Pancreas (tissue), 10 donors: ENCODE measurements around the gene CRMP1. TPM values are rescaled to one million over a fixed set of nuclear protein-coding genes. Genes with fewer than 3 reads are reported as not detected.

ENCODE experiments used
- ATAC-seq, 4 donors: fragments of 200-7000 bp; cut with Tn5 transposase; one replicate each; pipeline versions ENCODE4 v1.8.0 to v1.9.1; 2020; ENCODE audit warnings: mild to moderate bottlenecking in 4 of 4, moderate library complexity in 4 of 4
- DNase-seq, 6 donors: peaks; one replicate each; pipeline ENCODE4 v3.0.0-alpha.2; 2020
- FAIRE-seq: peaks from 2 replicates; lab custom pipeline; 2012; peaks lifted over from hg19 to GRCh38; lab: Jason Lieb, UNC
- H3K27ac ChIP-seq, 4 donors: fragments of 200-600 bp; sonication (generic); 1 replicate in 3 of 4; 2 replicates in 1 of 4; pipeline versions ENCODE4 v1.5.0 to v1.8.0; 2020
- H3K27me3 ChIP-seq, 4 donors: fragments of 200-600 bp; one replicate each; pipeline ENCODE4 v1.8.0; 2021
- H3K36me3 ChIP-seq, 3 donors: fragments of 200-600 bp; sonication (generic) in 1 of 3; one replicate each; pipeline versions ENCODE4 v1.5.0 to v1.8.0; 2020 to 2021
- H3K4me1 ChIP-seq, 3 donors: fragments of 200-600 bp; one replicate each; pipeline ENCODE4 v1.8.0; 2021
- H3K4me3 ChIP-seq, 4 donors: fragments of 200-600 bp; sonication (generic) in 2 of 4; one replicate each; pipeline versions ENCODE4 v1.5.0 to v1.8.0; 2020 to 2021
- H3K9me3 ChIP-seq, 4 donors: fragments of 200-600 bp; one replicate each; pipeline ENCODE4 v1.8.0; 2021
- CTCF ChIP-seq, 4 donors: fragments of 200-600 bp; sonication (generic) in 3 of 4; IDR thresholded peaks; one replicate each; pipeline versions ENCODE4 v1.5.0 to v1.8.0; 2021; ENCODE audit warnings: antibody characterized with exemption in 4 of 4
- WGBS, 2 donors: extraction: QIAGEN DNeasy Blood & Tissue Kit; methylation state at CpG; one replicate each; pipeline ENCODE4 v1.1.7; 2013; 5-methylcytosine and 5-hydroxymethylcytosine counted together
- intact Hi-C, 3 donors: fragments of 100-400 bp; cut with DNase I; formaldehyde crosslinking; loops; one replicate each; pipeline versions ENCODE4 v1.11.1 to v1.14.2; 2022
- polyA plus RNA-seq, 2 donors: library from polyadenylated mRNA; stranded (reverse); fragments of 200-250 nt; gene quantifications; one replicate each; pipeline ENCODE4 v1.2.3, GENCODE V29; 2013
- total RNA-seq, 6 donors: library from RNA; stranded (reverse); fragmentation: NEBNext Ultra II Directional in 4 of 6; extraction: Animal tissue kit (Norgen Biotek cat#: 25700) in 4 of 6; gene quantifications; one replicate each; pipeline versions ENCODE4 v1.2.1 to v1.2.4, GENCODE V29; 2021 to 2023
- donor health status: healthy with polysubstance abuse.
- donor health status: DM: no; HTN: no; CAD: no; lungs with moderate emphysema.
- donor health status: DM: no; HTN: no; CAD: no.
- donor health status: control.
- donor health status: control.
- donor health status: Bipolar disorder and iron deficiency.
- donor health status: DM: yes; HTN: yes; CAD: no.
- donor health status: DM: no; HTN: no; CAD: no.
- donor health status: DM: no; HTN: no; CAD: no.
- donor health status: DM: yes; HTN: yes; CAD: no.

CRMP1 gene
- total and polyA plus RNA-seq, 8 donors = 0.69 to 21.4 (median 2.6) TPM

GRCh38 chr4:5810770-5811430 is 82.0 kb downstream of the CRMP1 start:
- Histone ChIP-seq H3K27me3 (no peaks in the 10 kb centered on the region), H3K4me3 (no peak overlapping the region), H3K27ac (no peak overlapping the region), H3K4me1 (no peaks in the 10 kb centered on the region), H3K9me3 (no peaks in the 10 kb centered on the region), H3K36me3 (peaks cover 0 to 22% (median 0%) of the 10 kb centered on the region in 3 donors)
- no peak for TF ChIP-seq CTCF (IDR thresholded peaks at IDR 0.05)
- FAIRE-seq (no peak), ATAC-seq (no peak), DNase-seq (no peak)
- WGBS, 2 donors = 81% methylated on average over 12 of the region's 12 CpGs
- intact Hi-C loops = loop anchor here in 1 of 3 donors (10.0 kb wide), 1 partner anchor 756 kb away; the partner anchor contains the start of gene STK32B

DNA sequence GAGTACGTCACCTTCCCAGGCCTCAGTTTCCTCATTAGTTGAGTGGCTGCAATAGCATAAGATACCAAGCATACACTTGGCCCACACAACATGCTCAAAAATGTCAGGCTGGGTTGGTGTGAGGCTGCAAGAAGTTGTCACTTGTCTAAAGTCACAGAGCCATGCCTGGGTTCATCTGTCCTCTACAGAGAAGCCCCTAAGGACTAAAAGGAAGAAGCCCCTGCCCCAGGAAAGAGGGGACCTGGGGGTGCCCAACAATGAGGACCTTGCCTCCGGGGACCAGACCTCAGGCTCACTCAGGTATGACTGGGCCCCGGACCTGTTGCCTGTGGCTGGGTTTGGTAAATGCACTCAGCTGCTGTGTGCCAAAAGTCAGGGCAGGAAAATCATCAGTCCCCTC is 82.7 kb downstream of the CRMP1 start:
- Histone ChIP-seq H3K4me3 (no peak overlapping the region), H3K4me1 (no peaks in the 10 kb centered on the region), H3K27me3 (no peaks in the 10 kb centered on the region), H3K27ac (no peak overlapping the region), H3K9me3 (no peaks in the 10 kb centered on the region), H3K36me3 (peaks cover 0 to 22% (median 0%) of the 10 kb centered on the region in 3 donors)
- 90 to 94% methylated on average over 3 of the region's 3 CpGs for WGBS, 2 donors
- FAIRE-seq = no peak
- TF ChIP-seq CTCF (IDR thresholded peaks at IDR 0.05) = no peak
- DNase-seq = no peak
- ATAC-seq = no peak
- intact Hi-C loops = loop anchor here in 1 of 3 donors (10.0 kb wide), 1 partner anchor 755 kb away; the partner anchor contains the start of gene STK32B

DNA sequence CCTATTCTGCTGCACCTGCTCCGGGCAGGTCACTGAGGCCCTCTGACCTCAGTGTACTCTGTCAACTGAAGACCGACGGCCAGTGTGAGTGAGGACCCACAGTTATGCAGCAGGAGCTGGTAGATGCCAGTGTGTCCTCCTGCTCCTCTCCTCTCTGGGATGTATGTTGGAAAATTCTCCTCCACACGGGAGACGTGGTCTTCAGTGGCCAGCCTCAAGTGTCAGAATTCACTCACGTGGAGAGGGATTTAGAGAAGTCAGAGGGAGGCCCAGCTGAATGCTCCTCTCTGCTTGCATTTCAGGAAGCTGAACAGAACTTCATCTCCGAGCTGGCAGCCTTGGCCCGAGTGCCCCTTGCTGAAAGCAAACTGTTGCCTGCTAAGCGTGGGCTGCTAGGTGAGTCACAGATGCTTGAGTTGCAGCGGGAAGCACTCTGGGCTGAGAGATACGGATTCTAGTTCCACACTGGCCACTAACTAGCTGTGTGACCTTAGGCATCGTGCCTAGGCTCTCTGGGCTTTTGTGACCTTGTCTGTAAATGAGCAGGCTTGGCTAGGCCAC is 83.6 kb downstream of the CRMP1 start:
- Histone ChIP-seq H3K36me3 (peaks cover 0 to 25% (median 0%) of the 10 kb centered on the region in 3 donors), H3K4me3 (no peak overlapping the region), H3K4me1 (no peaks in the 10 kb centered on the region), H3K27me3 (no peaks in the 10 kb centered on the region), H3K9me3 (no peaks in the 10 kb centered on the region), H3K27ac (no peak overlapping the region)
- TF ChIP-seq CTCF (IDR thresholded peaks at IDR 0.05) = no peak
- 90% methylated on average over 12 of the region's 12 CpGs for WGBS, 2 donors
- DNase-seq (no peak), ATAC-seq (no peak), FAIRE-seq (no peak)
- intact Hi-C loops = no loop called here

GRCh38 chr4:5808081-5808741 is 84.7 kb downstream of the CRMP1 start:
- Histone ChIP-seq H3K27me3 (no peaks in the 10 kb centered on the region), H3K36me3 (peaks cover 0 to 25% (median 0%) of the 10 kb centered on the region in 3 donors), H3K4me1 (no peaks in the 10 kb centered on the region), H3K27ac (no peak overlapping the region), H3K4me3 (no peak overlapping the region), H3K9me3 (no peaks in the 10 kb centered on the region)
- DNase-seq (no peak), ATAC-seq (no peak), FAIRE-seq (no peak)
- TF ChIP-seq CTCF (IDR thresholded peaks at IDR 0.05) = no peak
- 89% methylated on average over 10 of the region's 10 CpGs for WGBS, 2 donors
- intact Hi-C loops = no loop called here
